Vagina (tissue), 2 donors: ENCODE data around the gene NUDT14.

Experiments
- CTCF ChIP-seq, 3 experiments: fragments of 450-650 bp in 2 of 3; fragments of 200-600 bp in 1 of 3; sonication (generic) in 1 of 3; IDR thresholded peaks; one replicate each; pipeline ENCODE4 v1.5.1; 2017 to 2019; ENCODE audit warnings: antibody characterized with exemption in 3 of 3, mild to moderate bottlenecking in 2 of 3, moderate library complexity in 2 of 3
- POLR2A ChIP-seq, 2 donors: fragments of 450-650 bp; IDR thresholded peaks; one replicate each; pipeline ENCODE4 v1.6.1; 2017; ENCODE audit warnings: antibody characterized with exemption in 2 of 2, mild to moderate bottlenecking in 2 of 2, moderate library complexity in 2 of 2
- POLR2AphosphoS5 ChIP-seq, 2 donors: sonication (generic); formaldehyde crosslinking; IDR thresholded peaks; one replicate each; pipeline ENCODE4 v1.9.0; 2017; ENCODE audit warnings: antibody characterized with exemption in 2 of 2, mild to moderate bottlenecking in 2 of 2, low read depth in 1 of 2; ENCODE audit not compliant: insufficient read depth in 1 of 2

GRCh38 chr14:105196265-105196960 is 15.3 kb upstream of the NUDT14 start:
- no peak for TF ChIP-seq CTCF (IDR thresholded peaks at IDR 0.05)
- no peak for TF ChIP-seq POLR2A (IDR thresholded peaks at IDR 0.05)
- TF ChIP-seq POLR2AphosphoS5 (IDR thresholded peaks at IDR 0.05; ENCODE audit: insufficient read depth in 1 of 2, low read depth in 1 of 2) = no peak
